HG03196 (cell line): ENCODE data around the gene INSM1.

ENCODE experiments used
- ATAC-seq: cut with Tn5 transposase; IDR thresholded peaks from one replicate; pipeline ENCODE4 v1.9.1; 2021; ENCODE audit not compliant: unreplicated experiment

The INSM1 gene

DNA sequence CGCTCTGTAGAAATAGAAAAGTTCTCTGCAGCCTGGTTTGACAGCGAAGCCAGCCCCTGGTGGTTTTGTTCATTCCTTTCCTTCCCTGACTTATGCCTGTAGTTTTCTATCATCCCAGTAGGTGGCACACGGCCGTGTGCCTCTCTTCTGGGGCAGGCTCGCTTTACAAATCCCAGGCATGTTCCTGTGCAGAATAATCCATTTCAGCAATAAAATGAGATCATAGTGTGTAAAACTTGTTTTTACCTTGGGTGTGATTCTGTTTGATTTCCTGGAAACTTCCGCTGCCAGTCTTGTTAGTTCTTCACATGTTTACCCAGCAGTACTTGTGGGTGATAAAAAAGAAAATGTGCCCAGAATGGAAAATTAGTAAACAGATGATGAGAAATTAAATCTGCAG lies 7.4 kb upstream of the INSM1 start:
- ATAC-seq, result peak; percentile 65

GRCh38 chr20:20362774-20363433 lies 5.0 kb upstream of the INSM1 start:
- no peak for ATAC-seq

GRCh38 chr20:20363434-20363798 lies 4.5 kb upstream of the INSM1 start:
- ATAC-seq, result no peak

GRCh38 chr20:20363799-20364592 lies 3.9 kb upstream of the INSM1 start:
- ATAC-seq, result no peak

DNA sequence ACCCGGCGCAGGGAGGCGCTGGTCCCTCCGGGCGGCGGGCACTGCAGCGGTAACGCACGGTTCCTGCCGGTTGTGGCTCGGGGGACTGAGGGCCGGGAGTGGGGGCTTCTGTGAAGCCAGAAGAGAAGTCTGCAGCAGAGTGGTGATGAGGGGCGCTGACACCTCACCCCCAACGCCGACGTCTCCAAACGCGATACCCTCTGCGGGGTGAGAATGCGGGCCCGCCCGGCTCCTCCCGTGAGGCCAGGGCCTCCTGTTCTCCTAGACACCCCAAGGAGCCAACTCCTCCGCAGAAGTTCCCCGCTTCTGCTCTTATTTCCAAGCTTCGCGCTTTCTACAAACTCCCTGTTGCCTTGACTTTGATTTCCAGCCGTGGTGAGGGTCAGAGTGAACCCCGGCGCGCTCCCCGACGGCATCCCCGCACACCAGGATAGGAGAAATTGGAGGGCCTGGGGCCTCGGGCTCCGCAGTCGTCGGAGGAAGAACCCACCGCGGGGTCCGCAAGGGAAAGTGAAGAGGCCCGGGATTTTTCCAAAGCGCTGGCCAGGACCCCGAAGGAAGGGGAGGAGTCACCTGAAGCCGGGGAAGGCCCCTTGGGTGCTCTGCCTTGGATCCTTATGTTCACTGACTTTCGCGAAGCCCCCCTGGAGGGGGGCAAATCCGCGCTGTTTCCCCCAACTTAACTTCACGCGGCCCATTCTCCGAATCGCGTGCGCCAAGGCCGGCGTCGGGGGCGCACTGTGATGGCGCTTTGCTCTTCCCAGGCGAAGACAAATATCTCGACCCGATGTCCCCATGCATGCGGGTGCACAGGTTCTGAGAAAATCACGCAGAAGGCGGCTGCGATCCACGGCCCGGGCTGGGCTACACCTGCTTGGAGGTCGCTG lies 3.1 kb upstream of the INSM1 start:
- no peak for ATAC-seq

GRCh38 chr20:20365480-20366161 lies 2.3 kb upstream of the INSM1 start:
- no peak for ATAC-seq

DNA sequence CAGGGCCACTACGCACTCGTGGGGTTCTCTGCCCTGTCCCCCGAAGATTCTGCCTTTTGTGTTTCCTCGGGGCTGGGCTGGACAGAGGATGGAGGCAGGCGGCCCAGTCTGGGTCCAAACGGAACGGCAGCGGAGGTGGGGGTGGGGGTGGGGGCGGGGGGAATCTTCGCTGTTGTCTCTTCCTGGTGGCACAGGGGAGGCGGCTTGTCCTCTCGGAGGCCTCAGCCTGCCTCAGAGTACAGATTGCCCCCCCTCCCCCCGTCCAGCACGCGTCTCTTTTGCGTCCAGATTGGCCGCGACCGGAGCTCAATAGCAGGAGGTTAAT lies 1.4 kb upstream of the INSM1 start:
- no peak for ATAC-seq

DNA sequence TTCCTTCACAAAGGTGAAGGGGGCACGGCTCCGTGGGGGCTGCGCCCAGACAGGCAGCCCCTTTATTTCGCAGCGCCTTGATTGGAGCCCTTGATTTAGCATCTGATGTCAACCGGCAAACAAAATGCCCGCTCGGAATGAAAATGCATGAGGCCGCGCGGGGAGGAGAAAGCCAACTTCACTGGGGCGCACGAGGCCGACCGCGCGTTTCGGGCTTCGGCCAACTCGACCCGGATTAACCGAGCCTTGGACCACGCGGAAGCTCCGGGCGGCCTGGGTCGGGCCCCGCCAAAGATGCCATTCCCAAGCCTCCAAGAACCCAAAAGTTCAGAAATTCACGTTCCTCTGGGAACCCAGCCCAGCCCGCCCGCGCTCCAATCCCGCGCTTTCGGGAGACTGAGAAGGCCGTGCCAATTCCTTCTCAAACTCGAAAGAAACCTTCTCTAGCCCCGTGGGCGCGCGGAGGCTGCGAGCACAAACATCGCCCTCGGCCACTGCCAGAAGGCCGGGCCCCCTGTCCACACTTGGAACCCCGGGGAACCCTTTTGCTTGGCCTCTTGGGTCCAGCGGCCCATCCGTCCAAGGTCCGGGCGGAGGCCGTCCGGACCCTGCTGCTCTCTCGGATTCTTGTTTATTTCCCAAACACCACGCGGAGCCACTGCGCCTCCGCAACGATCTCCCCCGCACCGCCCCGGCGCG lies 879 bp upstream of the INSM1 start:
- ATAC-seq, result no peak

DNA sequence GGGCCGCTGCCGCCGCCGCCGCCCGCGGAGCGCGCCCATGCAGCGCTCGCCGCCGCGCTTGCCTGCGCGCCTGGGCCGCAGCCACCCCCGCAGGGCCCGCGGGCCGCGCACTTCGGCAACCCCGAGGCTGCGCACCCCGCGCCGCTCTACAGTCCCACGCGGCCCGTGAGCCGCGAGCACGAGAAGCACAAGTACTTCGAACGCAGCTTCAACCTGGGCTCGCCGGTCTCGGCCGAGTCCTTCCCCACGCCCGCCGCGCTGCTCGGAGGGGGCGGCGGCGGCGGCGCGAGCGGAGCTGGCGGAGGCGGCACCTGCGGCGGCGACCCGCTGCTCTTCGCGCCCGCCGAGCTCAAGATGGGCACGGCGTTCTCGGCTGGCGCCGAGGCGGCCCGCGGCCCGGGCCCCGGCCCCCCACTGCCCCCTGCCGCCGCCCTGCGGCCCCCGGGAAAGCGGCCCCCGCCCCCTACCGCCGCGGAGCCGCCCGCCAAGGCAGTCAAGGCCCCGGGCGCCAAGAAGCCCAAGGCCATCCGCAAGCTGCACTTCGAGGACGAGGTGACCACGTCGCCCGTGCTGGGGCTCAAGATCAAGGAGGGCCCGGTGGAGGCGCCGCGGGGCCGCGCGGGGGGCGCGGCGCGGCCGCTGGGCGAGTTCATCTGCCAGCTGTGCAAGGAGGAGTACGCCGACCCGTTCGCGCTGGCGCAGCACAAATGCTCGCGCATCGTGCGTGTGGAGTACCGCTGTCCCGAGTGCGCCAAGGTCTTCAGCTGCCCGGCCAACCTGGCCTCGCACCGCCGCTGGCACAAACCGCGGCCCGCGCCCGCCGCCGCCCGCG lies 730 bp downstream of the INSM1 start:
- ATAC-seq, result no peak

DNA sequence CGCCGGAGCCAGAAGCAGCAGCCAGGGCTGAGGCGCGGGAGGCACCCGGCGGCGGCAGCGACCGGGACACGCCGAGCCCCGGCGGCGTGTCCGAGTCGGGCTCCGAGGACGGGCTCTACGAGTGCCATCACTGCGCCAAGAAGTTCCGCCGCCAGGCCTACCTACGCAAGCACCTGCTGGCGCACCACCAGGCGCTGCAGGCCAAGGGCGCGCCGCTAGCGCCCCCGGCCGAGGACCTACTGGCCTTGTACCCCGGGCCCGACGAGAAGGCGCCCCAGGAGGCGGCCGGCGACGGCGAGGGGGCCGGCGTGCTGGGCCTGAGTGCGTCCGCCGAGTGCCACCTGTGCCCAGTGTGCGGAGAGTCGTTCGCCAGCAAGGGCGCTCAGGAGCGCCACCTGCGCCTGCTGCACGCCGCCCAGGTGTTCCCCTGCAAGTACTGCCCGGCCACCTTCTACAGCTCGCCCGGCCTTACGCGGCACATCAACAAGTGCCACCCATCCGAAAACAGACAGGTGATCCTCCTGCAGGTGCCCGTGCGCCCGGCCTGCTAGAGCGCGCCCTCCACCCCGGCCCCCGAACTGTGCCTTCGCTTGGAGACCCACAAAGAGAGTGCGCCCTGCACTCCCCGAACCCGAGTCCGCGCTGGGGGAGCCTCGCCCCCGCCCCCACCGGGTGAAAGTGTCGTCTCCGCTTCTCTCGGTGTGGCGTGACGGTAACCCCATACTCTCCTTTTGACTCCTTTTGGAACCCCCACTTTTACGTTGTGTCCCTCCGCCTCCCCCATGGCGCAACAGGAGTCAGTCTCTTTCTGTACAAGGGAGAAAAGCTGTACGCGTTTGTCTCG lies 1.6 kb downstream of the INSM1 start:
- no peak for ATAC-seq

DNA sequence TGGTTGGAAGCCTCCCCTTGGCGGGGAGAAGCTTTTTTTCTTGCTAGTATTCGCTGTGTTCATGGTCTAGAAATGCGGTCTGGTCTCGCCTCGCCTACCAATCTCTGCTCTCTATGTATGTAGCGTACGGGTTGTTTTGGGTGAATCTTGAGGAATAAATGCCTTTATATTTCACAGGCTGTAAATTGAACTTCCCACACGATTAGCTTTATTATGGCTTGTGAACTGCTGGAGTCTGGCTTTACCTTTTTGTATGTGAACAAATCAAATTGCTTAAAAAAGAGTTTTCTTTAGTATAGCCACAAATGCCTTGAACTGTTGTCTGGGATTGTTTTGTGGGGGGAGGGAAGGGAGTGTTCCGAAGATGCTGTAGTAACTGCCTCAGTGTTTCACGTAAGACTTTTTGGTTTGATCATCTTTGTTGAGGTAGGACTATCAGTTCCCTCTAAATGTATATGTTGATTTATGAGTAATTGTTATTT lies 2.2 kb downstream of the INSM1 start:
- no peak for ATAC-seq

GRCh38 chr20:20371083-20371482 lies 3.2 kb downstream of the INSM1 start:
- ATAC-seq, result no peak

DNA sequence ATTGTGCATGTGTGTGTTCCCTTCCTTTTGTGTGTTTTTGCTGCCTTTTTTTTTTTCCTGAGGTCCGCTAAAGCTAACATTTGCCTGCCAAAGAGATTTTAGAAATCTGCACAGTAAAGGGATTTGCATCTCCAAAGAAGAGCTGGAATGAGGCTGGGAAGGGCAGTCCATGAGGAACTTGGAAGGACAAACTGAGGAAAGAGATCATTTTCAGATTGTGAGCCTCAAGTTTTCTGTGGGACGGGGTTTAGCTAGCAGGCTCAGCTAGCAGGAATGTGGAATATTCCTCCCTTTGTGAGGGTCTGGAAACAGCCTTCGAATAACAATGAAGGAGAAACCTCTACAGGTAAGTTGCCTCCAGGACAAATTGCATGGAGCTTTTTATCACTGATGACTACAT lies 3.8 kb downstream of the INSM1 start:
- no peak for ATAC-seq

GRCh38 chr20:20373091-20373571 lies 5.2 kb downstream of the INSM1 start:
- no peak for ATAC-seq

DNA sequence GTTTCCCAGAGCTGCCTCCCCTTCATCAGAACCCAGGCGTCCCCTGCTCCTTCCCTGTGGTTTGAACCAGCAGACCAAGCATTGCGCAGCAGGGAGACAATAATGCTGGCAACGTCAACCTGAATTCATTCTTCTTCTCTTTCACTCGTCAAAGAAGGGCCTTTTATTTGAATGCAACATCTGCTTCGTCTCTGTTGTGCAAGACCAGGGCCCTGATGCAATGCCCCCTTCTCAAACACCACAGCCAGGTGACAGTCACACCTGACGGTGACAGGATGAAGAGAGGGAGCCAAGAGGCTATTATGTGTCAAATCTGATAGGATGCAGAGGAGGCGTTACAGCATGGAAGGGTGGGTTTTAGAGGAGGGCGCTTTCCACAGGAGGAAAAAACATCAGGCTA lies 8.0 kb downstream of the INSM1 start:
- no peak for ATAC-seq

DNA sequence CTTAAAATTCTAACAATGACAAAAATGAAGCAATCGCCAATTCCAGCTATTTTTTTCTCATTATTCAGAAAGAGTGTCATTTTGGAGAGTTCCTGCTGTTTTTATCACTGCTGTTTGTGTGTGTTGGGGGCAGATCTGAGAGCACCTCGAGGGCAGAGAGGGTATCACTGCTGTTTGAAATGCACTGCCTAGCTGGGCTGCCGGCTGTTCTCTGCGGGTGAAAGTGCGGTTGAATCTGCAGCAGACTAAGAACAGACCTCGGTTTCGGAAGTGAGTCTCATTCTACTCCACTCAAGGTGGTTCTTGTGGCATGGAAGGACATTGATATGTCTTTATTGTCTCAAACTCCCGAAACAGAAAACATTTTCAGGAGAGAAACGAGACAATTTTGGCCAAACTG lies 18.3 kb downstream of the INSM1 start:
- no peak for ATAC-seq

GRCh38 chr20:20390393-20390792 lies 22.5 kb downstream of the INSM1 start:
- ATAC-seq, result no peak

- no peak for ATAC-seq
Observed at GRCh38 chr20:20391115-20391514, 23.2 kb downstream of the INSM1 start.

- no peak for ATAC-seq
Observed at GRCh38 chr20:20391766-20392165, 23.9 kb downstream of the INSM1 start.
